HG03025 (cell line): ENCODE measurements around the gene GH1.
"Not testable (repeated sequence)": the region's sequence is repeated elsewhere in the genome, so short reads cannot be mapped to it uniquely, and the experiment has no call there.

Experiments
- ATAC-seq: cut with Tn5 transposase; IDR thresholded peaks from one replicate; pipeline ENCODE4 v1.9.1; 2021; ENCODE audit warnings: mild to moderate bottlenecking, moderate library complexity; ENCODE audit not compliant: unreplicated experiment, low FRiP score

GH1 gene

DNA sequence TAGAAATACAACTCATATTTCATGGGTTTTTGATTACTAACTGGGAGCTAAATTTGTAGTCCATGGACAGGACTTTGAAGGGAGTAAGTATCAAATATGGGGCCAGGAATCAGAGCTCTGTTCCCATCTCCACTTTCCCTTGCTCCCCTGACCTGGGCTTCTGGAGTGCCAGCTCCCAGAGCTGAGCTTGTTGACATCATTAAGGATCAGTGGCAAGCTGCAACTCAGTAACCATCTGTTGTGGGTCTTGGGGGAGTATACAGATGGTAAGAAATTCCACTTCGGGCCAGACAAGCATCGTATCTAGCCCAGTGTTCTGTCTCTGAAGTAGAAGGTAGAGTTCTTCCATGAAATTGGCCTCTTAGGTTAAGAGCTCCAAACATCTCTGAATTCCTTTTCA lies 16.7 kb downstream of the GH1 start:
- not testable (repeated sequence) for ATAC-seq

DNA sequence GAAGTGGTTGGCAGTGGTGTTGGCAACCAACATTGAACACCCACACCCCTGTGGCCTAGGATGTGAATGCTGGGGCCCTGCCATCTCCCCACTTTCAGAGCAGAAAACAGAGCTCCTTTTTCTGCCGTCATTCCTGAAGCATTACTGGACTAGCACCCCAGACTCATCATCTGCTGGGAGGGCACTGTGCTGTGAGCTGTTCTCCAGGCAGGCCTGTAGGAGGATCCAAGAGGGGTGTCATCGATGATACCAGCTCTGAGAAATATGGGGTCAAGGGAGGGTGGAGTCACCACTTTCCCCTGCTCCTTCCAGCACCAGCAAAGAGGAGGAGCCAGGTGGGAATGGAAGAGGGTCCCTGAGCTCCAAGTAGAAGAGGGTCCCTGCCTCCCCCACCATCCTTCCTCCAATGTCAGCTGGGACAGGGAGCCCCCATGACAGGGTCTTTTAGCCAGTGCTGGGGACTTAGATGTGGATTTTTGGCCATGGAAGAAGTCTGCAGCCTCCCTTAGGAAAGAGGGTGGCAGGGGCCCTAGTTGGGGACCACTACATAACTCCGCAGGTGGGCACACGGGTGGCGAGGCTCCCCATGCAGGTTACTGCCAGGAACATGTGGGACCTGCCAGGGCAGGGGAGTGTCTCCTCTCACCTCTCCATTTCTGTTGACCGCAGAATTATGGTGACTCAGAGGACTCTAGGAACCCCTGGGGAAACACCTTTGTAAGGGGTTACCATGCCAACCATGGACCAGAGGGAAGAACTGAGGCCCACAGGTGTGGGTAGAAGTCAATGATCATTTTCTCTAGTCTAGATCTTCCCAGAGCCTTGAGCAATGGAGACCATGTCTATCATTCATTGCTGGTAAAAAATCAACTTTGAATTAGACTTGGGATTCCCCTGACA lies 19.5 kb downstream of the GH1 start:
- ATAC-seq: not testable (repeated sequence)

DNA sequence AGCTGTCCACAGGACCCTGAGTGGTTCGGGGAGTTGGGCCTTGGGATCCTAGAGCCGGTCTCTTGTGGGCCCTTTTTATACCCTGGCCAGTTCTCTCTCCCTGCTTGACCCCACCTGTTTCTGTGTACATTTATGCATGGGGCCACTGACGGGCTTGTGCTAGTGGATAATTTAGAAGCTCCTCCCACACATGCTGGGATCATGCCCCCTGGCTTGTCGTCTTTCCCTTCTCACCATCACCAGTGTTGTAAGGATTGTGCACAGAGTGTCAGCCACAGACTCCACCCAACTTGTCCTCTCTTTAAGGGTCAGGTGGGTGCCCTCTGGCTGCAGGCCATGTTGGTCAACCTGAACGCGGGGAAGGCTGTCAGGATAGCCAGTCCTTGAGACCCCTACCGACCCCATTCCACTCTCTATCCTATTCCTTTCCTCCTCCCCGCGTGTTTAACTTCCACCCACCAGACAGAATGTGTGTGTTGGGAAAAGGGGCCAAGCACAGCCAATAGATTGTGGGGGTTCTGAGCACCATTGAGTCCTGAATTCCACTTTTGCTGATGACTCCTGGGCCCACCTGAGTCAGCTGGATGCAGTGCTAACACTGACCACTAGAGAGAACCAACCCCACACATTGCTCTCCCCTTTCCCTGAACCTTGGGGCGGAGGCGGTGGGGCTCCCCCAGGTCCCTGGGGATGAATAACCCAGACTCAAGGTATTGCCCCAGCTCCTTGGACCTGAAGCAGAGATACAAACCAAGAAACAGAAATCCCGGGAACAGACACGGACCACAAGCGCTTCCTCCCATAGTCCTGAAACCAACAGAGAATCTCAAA lies 21.9 kb downstream of the GH1 start, which contains the start of gene CSH1:
Gene CSH1, minus strand, starts transcription at position 51 of the 831 bp plus-strand sequence. CDS start 63 bp downstream, outside the sequence.
- ATAC-seq: not testable (repeated sequence)

DNA sequence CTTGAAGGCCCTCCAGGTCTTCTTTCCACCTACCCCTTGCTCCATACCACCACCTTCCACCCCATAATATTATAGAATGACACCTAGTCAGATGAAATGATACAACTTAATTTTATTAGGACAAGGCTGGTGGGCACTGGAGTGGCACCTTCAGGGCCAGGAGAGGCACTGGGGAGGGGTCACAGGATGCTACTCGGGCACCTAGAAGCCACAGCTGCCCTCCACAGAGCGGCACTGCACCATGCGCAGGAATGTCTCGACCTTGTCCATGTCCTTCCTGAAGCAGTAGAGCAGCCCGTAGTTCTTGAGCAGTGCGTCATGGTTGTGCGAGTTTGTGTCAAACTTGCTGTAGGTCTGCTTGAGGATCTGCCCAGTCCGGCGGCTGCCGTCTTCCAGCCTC lies 23.8 kb downstream of the GH1 start:
- not testable (repeated sequence) for ATAC-seq

DNA sequence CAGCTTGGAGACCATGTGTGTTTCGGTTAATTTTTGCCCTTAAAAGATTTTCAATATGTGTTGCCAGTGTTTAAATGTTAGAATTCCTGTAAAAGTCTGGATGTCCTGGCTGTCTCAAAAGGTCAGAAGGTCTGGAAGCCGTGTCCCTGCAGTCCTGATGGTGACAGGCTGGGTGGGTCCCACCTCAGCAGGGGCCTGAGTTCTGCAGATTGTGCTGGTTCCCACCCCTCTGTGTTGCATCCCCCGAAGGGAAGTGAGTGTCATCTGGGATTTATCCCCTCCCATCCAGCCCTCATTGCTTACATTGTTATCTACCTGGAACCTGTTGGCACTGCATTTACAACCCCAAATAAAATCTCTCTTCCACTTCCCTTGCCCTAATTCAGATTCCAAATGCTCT lies 24.6 kb downstream of the GH1 start:
- not testable (repeated sequence) for ATAC-seq

DNA sequence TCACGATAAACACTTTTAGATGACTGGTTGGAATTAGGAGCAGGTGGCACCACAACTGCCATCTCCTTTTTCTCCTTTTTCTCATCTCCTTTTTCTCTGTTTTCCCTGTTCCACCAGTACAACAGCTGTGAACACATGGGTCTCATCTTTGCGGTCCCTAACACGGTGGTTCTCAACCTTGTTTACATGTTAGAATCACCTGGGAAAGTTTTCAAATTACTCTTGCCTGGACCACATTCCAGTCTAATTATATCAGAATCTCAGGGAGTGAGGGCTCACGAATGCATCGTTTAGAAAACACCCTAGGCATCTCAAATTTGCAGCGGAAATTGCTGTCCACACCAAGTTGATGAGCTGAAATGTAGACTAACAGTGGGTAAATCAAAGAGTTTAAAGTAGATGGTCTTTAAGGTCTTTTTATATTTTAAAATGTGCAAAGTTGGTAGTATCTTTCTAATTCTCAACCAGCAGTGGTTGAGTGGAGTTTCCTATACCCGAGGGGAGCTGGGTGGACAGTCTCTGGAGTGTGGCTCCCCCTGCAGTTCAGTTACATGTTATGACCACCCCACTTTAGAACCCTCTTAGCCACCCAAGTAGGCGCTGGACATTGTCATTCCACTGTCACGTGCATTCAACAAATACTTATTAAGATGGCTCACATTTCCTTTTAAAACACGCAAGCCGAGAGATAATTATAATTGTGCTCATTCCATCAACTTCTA lies 26.2 kb downstream of the GH1 start:
- ATAC-seq: not testable (repeated sequence)

DNA sequence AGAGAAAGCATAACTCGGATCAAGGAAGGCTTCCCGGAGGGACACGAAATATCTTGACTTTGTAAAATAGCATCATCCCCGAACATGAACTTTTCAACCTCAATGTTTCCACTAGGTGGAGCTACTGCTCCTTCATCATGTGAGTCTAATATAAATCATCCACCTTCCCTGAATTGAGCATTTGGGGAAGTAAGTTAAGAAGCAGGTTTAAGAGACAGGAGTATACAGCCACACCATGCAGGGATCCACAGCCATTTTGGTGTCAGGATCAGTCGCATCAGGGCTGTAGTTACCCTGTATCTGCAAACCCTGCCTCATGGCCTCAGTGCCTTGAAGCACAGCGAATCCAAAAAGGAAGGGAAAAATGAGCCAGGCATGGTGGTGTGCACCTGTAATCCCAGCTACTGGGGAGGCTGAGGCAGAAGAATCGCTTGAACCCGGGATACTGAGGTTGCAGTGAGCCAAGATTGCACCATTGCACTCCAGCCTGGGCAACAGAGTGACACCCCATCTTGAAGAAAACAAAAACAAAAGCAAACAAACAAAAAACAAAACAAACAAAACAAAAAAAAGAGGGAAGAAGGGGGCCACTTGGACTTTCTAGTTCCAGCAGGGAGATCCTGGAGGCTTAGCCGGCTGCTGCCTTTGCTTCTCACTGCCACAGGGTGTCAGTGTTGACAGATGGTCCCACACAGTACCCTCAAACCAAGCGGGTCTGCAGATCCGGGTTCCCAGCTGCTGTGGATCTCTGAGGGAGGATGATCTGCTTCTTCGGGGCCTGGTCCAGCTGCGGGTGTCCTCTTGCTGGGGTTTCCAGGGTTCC lies 29.4 kb downstream of the GH1 start:
- ATAC-seq: not testable (repeated sequence)

GRCh38 chr17:63885119-63885518 lies 33.5 kb downstream of the GH1 start:
- not testable (repeated sequence) for ATAC-seq

- not testable (repeated sequence) for ATAC-seq
These were observed 36.0 kb downstream of the GH1 start for GRCh38 chr17:63882626-63883126.

DNA sequence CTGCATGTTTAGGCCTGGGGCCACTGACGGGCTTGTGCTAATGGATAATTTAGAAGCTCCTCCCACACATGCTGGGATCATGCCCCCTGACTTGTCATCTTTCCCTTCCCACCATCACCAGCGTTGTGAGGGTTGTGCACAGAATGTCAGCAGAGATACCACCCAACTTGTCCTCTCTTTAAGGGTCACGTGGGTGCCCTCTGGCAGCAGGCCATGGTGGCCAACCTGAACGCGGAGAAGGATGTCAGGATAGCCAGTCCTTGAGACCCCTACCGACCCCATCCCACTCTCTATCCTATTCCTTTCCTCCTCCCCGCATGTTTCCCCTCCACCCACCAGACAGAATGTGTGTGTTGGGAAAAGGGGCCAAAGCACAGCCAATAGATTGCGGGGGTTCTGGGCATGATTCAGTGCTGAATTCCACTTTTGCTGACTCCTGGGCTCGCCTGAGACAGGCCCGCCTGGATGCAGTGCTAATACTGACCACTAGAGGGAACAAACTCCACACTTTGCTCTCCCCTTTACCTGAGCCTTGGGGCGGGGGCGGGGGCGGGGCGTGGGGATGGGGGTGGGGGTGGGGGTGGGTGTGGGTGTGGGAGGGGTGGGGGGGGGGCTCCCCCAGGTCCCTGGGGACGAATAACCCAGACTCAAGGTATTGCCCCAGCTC lies 36.6 kb downstream of the GH1 start, which contains the start of gene GH2:
Gene GH2, minus strand, starts transcription at position 10 of the 667 bp plus-strand sequence. CDS start 143 bp downstream, outside the sequence.
- no peak for ATAC-seq

GRCh38 chr17:63881337-63881736 lies 37.3 kb downstream of the GH1 start:
- ATAC-seq: not testable (repeated sequence)

GRCh38 chr17:63880706-63881105 lies 37.9 kb downstream of the GH1 start:
- ATAC-seq: no peak

DNA sequence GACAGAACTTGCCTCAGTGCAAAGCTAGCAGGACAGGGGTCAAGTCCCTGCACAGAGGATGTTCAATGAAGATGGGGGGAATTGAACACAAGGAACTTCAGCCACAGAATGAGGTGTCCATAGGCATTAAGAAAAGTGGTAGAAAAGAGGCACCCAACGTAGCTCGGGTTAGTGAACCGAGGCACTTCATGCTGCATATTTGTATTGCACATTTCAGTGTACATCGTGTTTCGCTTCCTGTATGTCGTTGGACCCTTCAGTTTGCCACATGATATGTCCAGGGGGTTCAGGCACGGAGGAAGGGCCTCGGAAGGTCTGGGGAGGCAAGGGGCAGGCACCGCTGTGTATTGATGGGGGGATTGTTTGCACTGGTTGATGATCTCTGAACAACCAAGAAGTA lies 40.2 kb downstream of the GH1 start:
- not testable (repeated sequence) for ATAC-seq

GRCh38 chr17:63874693-63875092 lies 43.9 kb downstream of the GH1 start:
- not testable (repeated sequence) for ATAC-seq

DNA sequence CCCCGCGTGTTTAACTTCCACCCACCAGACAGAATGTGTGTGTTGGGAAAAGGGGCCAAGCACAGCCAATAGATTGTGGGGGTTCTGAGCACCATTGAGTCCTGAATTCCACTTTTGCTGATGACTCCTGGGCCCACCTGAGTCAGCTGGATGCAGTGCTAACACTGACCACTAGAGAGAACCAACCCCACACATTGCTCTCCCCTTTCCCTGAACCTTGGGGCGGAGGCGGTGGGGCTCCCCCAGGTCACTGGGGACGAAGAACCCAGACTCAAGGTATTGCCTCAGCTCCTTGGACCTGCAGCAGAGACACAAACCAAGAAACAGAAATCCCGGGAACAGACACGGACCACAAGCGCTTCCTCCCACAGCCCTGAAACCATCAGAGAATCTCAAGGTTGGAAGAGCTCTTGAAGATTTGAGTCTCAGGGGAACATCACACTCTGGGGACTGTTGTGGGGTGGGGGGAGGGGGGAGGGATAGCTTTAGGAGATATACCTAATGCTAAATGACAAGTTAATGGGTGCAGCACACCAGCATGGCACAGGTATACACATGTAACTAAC lies 44.5 kb downstream of the GH1 start:
- ATAC-seq: not testable (repeated sequence)

- ATAC-seq: not testable (repeated sequence)
These were observed 45.1 kb downstream of the GH1 start, which contains the start of gene CSH2 for GRCh38 chr17:63873577-63873976. TSS of gene CSH2 (minus strand) at chr17:63873677. CDS start at chr17:63873614, 63 bp downstream.

GRCh38 chr17:63871646-63872365 lies 46.8 kb downstream of the GH1 start:
- not testable (repeated sequence) for ATAC-seq

DNA sequence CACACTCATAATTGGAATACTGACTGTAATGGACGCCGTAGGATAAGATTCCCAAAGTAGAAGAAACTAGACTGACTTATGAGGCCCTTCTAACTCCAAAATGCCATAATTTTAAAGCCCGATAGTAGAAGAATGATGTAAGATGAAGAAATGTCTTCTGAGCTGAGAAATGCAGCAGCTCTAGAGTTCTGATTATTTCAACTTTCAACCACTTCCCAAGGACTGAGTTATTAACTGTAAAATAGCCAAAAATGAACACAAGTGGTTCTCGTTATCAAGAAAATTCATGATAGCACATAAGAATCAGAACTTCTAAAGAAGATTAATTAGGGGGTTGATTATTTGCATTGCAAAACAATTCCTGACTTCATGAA lies 48.4 kb downstream of the GH1 start:
- not testable (repeated sequence) for ATAC-seq
